Measurements from ENCODE around the gene COL9A3. TPM values are rescaled to one million over a fixed set of nuclear protein-coding genes. Genes with fewer than 3 reads are reported as not detected.

Gene COL9A3
- total RNA-seq, 4 donors from 2014 or later = 2.2 to 2.3 TPM; not detected in 2

- H3K9me3 ChIP-seq = no peaks in the 10 kb centered on the region
- no peak overlapping the region for H3K4me3 ChIP-seq
- DNase-seq = no peak
- H3K4me1 ChIP-seq = no peaks in the 10 kb centered on the region
- no peak for TF ChIP-seq POLR2A (IDR thresholded peaks at IDR 0.05)
- no peak for TF ChIP-seq CTCF (IDR thresholded peaks at IDR 0.05)
- intact Hi-C loops (cut with DNase I) = loop anchor here (10.0 kb wide), 1 partner anchor 288 kb away; no protein-coding TSS in a partner anchor
- H3K36me3 ChIP-seq = no peaks in the 10 kb centered on the region
- peaks cover 0 to 71% (median 2%) of the 10 kb centered on the region in 4 donors for H3K27me3 ChIP-seq
- 56 to 62% methylated on average over 9 of the region's 9 CpGs for WGBS, 2 donors
- H3K27ac ChIP-seq = no peak overlapping the region
Measured at GRCh38 chr20:62782893-62783278, 34.0 kb upstream of the COL9A3 start.

- Histone ChIP-seq H3K27me3 (peaks cover 0 to 55% (median 2%) of the 10 kb centered on the region in 4 donors), H3K9me3 (no peaks in the 10 kb centered on the region), H3K4me1 (no peaks in the 10 kb centered on the region), H3K4me3 (no peak overlapping the region), H3K36me3 (no peaks in the 10 kb centered on the region), H3K27ac (no peak overlapping the region)
- intact Hi-C loops (cut with DNase I) = loop anchor here (10.0 kb wide), 1 partner anchor 290 kb away; no protein-coding TSS in a partner anchor
- 68% methylated on average over 4 of the region's 16 CpGs; no CpG with 5 or more reads in 1 of the 2 donors for WGBS, 2 donors
- no peak for DNase-seq
- TF ChIP-seq CTCF (IDR thresholded peaks at IDR 0.05) = no peak
- TF ChIP-seq POLR2A (IDR thresholded peaks at IDR 0.05) = no peak
Measured at GRCh38 chr20:62784497-62784896, 32.4 kb upstream of the COL9A3 start.

- no peaks in the 10 kb centered on the region for H3K9me3 ChIP-seq
- H3K4me3 ChIP-seq = no peak overlapping the region
- no peaks in the 10 kb centered on the region for H3K4me1 ChIP-seq
- intact Hi-C loops (cut with DNase I) = loop anchor here (5.0 to 10.0 kb wide), 2 partner anchors 108 to 291 kb away; no protein-coding TSS in a partner anchor
- TF ChIP-seq POLR2A (IDR thresholded peaks at IDR 0.05) (no peak), CTCF (IDR thresholded peaks at IDR 0.05) (no peak)
- DNase-seq = no peak
- H3K36me3 ChIP-seq = no peaks in the 10 kb centered on the region
- WGBS, 2 donors = 35 to 50% methylated on average over 3 to 11 of the region's 11 CpGs
- no peak overlapping the region for H3K27ac ChIP-seq
- H3K27me3 ChIP-seq = peaks cover 0 to 46% (median under 1%) of the 10 kb centered on the region in 4 donors
Measured at GRCh38 chr20:62785393-62785792, 31.5 kb upstream of the COL9A3 start.

GRCh38 chr20:62786157-62786556, 30.7 kb upstream of the COL9A3 start:
- Histone ChIP-seq H3K27me3 (peaks cover 0 to 40% (median 0%) of the 10 kb centered on the region in 4 donors), H3K9me3 (no peaks in the 10 kb centered on the region), H3K36me3 (no peaks in the 10 kb centered on the region), H3K4me1 (peaks cover 0 to 1% (median under 1%) of the 10 kb centered on the region in 3 donors), H3K27ac (no peak overlapping the region), H3K4me3 (no peak overlapping the region)
- TF ChIP-seq CTCF (IDR thresholded peaks at IDR 0.05) (no peak), POLR2A (IDR thresholded peaks at IDR 0.05) (no peak)
- DNase-seq = no peak
- intact Hi-C loops (cut with DNase I) = loop anchor here (5.0 to 10.0 kb wide), 2 partner anchors 109 to 291 kb away; no protein-coding TSS in a partner anchor
- 59 to 93% methylated on average over 3 to 6 of the region's 13 CpGs for WGBS, 2 donors

- intact Hi-C loops (cut with DNase I) = loop anchor here (5.0 to 10.0 kb wide), 2 partner anchors 110 to 293 kb away; no protein-coding TSS in a partner anchor
- no peaks in the 10 kb centered on the region for H3K9me3 ChIP-seq
- no peaks in the 10 kb centered on the region for H3K36me3 ChIP-seq
- 73 to 75% methylated on average over 7 of the region's 7 CpGs for WGBS, 2 donors
- H3K27ac ChIP-seq = no peak overlapping the region
- H3K27me3 ChIP-seq = peaks cover 0 to 31% (median 0%) of the 10 kb centered on the region in 4 donors
- peaks cover 0 to 7% (median 3%) of the 10 kb centered on the region in 3 donors for H3K4me1 ChIP-seq
- no peak for TF ChIP-seq CTCF (IDR thresholded peaks at IDR 0.05)
- no peak for TF ChIP-seq POLR2A (IDR thresholded peaks at IDR 0.05)
- no peak overlapping the region for H3K4me3 ChIP-seq
- no peak for DNase-seq
Measured at GRCh38 chr20:62787321-62787720, 29.5 kb upstream of the COL9A3 start.
